ENCODE data around the gene ARHGEF33. TPM values are rescaled to one million over a fixed set of nuclear protein-coding genes. Genes with fewer than 3 reads are reported as not detected.

ARHGEF33 gene
- polyA plus RNA-seq, 2 of the 4 experiments (the other 2 are of a cell fraction): 0.08 to 0.23 TPM

GRCh38 chr2:38900726-38901125, 11.1 kb downstream of the ARHGEF33 start:
- no peak overlapping the region for H3K4me2 ChIP-seq
- no peak for DNase-seq (ENCODE audit: low read depth in 1 of 2, low spot score in 1 of 2)
- TF ChIP-seq FOSL2 (IDR thresholded peaks at IDR 0.05) (no peak), FOSL2 (CRISPR knock-in tag; IDR thresholded peaks at IDR 0.05) (no peak), MAX (IDR thresholded peaks at IDR 0.05) (no peak), PBX3 (IDR thresholded peaks at IDR 0.05) (no peak), TP53 (CRISPR knock-in tag; IDR thresholded peaks at IDR 0.05) (no peak), CEBPB (IDR thresholded peaks at IDR 0.05) (no peak), KDM1A (IDR thresholded peaks at IDR 0.05; ENCODE audit: low read depth) (no peak), RFX5 (IDR thresholded peaks at IDR 0.05) (no peak), SMC3 (IDR thresholded peaks at IDR 0.05) (no peak), GATA3 (IDR thresholded peaks at IDR 0.05; ENCODE audit: borderline replicate concordance) (no peak), JUN (IDR thresholded peaks at IDR 0.05) (no peak), TFCP2L1 (CRISPR knock-in tag; IDR thresholded peaks at IDR 0.05) (no peak), NR3C1 (IDR thresholded peaks at IDR 0.05) (no peak), ZFP36 (IDR thresholded peaks at IDR 0.05; ENCODE audit: borderline replicate concordance, partially characterized antibody) (no peak), JUNB (IDR thresholded peaks at IDR 0.05) (no peak), RARB (CRISPR knock-in tag; IDR thresholded peaks at IDR 0.05) (no peak), BCL3 (IDR thresholded peaks at IDR 0.05) (no peak), USF2 (IDR thresholded peaks at IDR 0.05) (no peak), ZC3H11A (IDR thresholded peaks at IDR 0.05) (no peak)
- POLR2A ChIA-PET: no interaction called here
- H3K27ac ChIP-seq: no peak overlapping the region
- CTCF ChIA-PET: interaction anchor here (0.6 to 0.9 kb wide), 3 partner anchors 21 to 159 kb away, joined by 3 read pairs; no protein-coding TSS in a partner anchor
- no peak overlapping the region for H3K4me3 ChIP-seq
- no peaks in the 10 kb centered on the region for H3K9me3 ChIP-seq
- ATAC-seq: no peak; a peak in 2 of 6 replicates
- WGBS (ENCODE audit: missing lambda C conversion rate): 86% methylated on average over 1 of the region's 1 CpG
- no peaks in the 10 kb centered on the region for H3K4me1 ChIP-seq
- FAIRE-seq: no peak

- ChIA-PET CTCF (interaction anchor here (0.6 kb wide), 1 partner anchor 13 kb away, joined by 4 read pairs; no protein-coding TSS in a partner anchor), POLR2A (no interaction called here)
- Histone ChIP-seq H3K27ac (no peak overlapping the region), H3K9me3 (no peaks in the 10 kb centered on the region), H3K4me1 (no peaks in the 10 kb centered on the region), H3K4me3 (no peak overlapping the region), H3K4me2 (no peak overlapping the region)
- FAIRE-seq: no peak
- TF ChIP-seq BCL3 (IDR thresholded peaks at IDR 0.05): no peak
- no peak for TF ChIP-seq ZNF302 (CRISPR knock-in tag; IDR thresholded peaks at IDR 0.05)
- TF ChIP-seq USF2 (IDR thresholded peaks at IDR 0.05): no peak
- TF ChIP-seq, protein P1, sequence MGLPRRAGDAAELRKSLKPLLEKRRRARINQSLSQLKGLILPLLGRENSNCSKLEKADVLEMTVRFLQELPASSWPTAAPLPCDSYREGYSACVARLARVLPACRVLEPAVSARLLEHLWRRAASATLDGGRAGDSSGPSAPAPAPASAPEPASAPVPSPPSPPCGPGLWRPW (IDR thresholded peaks at IDR 0.05): no peak
- no peak for TF ChIP-seq MYC (IDR thresholded peaks at IDR 0.05; ENCODE audit: borderline replicate concordance, low read length)
- no peak for TF ChIP-seq ESRRA (IDR thresholded peaks at IDR 0.05; ENCODE audit: borderline replicate concordance, low read length)
- DNase-seq (ENCODE audit: low read depth in 1 of 2, low spot score in 1 of 2): no peak
- 41% methylated on average over 2 of the region's 2 CpGs for WGBS (ENCODE audit: missing lambda C conversion rate)
- no peak for ATAC-seq
Measured at GRCh38 chr2:38905251-38905650, 15.6 kb downstream of the ARHGEF33 start.

Measured in A549 (cell line).